Trophoblast cell (in vitro differentiated cells and primary cell): ENCODE data around the gene SLC38A11.

Experiments used
- DNase-seq, 2 donors: peaks; one replicate each; pipeline ENCODE4 v3.0.0-alpha.2; 2016
- H2AFZ ChIP-seq: 2 replicates; pipeline ENCODE4 v1.6.1; 2013; ENCODE audit warnings: low read length, moderate library complexity, mild to moderate bottlenecking; ENCODE audit not compliant: insufficient read depth, poor library complexity
- H2AK5ac ChIP-seq: 2 replicates; pipeline ENCODE4 v1.6.1; 2013; ENCODE audit warnings: mild to moderate bottlenecking, low read length
- H2BK120ac ChIP-seq: 2 replicates; pipeline ENCODE4 v1.6.1; 2013; ENCODE audit warnings: low read length, mild to moderate bottlenecking, moderate library complexity; ENCODE audit not compliant: insufficient read depth, poor library complexity
- H2BK12ac ChIP-seq: 2 replicates; pipeline ENCODE4 v1.6.1; 2013; ENCODE audit warnings: mild to moderate bottlenecking, low read length, moderate library complexity
- H2BK5ac ChIP-seq: 2 replicates; pipeline ENCODE4 v1.6.1; 2013; ENCODE audit warnings: low read length, low read depth, moderate library complexity, mild to moderate bottlenecking; ENCODE audit not compliant: poor library complexity
- H3K14ac ChIP-seq: 2 replicates; pipeline ENCODE4 v1.6.1; 2013; ENCODE audit warnings: mild to moderate bottlenecking, low read length
- H3K18ac ChIP-seq: 2 replicates; pipeline ENCODE4 v1.6.1; 2013; ENCODE audit warnings: mild to moderate bottlenecking, low read length
- H3K23ac ChIP-seq: 2 replicates; pipeline ENCODE4 v1.6.1; 2013; ENCODE audit warnings: low read length
- H3K27ac ChIP-seq: 2 replicates; pipeline ENCODE4 v1.5.1; 2013; ENCODE audit warnings: low read depth, mild to moderate bottlenecking, inconsistent platforms, low read length, moderate library complexity
- H3K27me3 ChIP-seq: 2 replicates; pipeline ENCODE4 v1.6.1; 2013; ENCODE audit warnings: inconsistent platforms, mild to moderate bottlenecking, low read length, moderate library complexity; ENCODE audit not compliant: insufficient read depth
- H3K36me3 ChIP-seq, 2 experiments: 1 replicate in 1 of 2; 2 replicates in 1 of 2; pipeline ENCODE4 v1.6.1; 2013; ENCODE audit warnings: low read length in 2 of 2, mild to moderate bottlenecking in 2 of 2, moderate library complexity in 1 of 2; ENCODE audit not compliant: insufficient read depth in 2 of 2, control insufficient read depth in 1 of 2
- H3K4ac ChIP-seq: 2 replicates; pipeline ENCODE4 v1.6.1; 2013; ENCODE audit warnings: low read depth, mild to moderate bottlenecking, low read length, moderate library complexity
- H3K4me1 ChIP-seq, 2 experiments: 1 replicate in 1 of 2; 2 replicates in 1 of 2; pipeline ENCODE4 v1.6.1; 2013; ENCODE audit warnings: low read length in 2 of 2, mild to moderate bottlenecking in 2 of 2, moderate library complexity in 1 of 2; ENCODE audit not compliant: insufficient read depth in 2 of 2, control insufficient read depth in 1 of 2
- H3K4me2 ChIP-seq: 2 replicates; pipeline ENCODE4 v1.6.1; 2013; ENCODE audit warnings: inconsistent platforms, mild to moderate bottlenecking, low read length, moderate library complexity
- H3K4me3 ChIP-seq: 2 replicates; pipeline ENCODE4 v1.5.1; 2013; ENCODE audit warnings: mild to moderate bottlenecking, low read depth, low read length, inconsistent platforms
- H3K79me1 ChIP-seq: one replicate; pipeline ENCODE4 v1.6.1; 2013; ENCODE audit warnings: low read length
- H3K79me2 ChIP-seq: 2 replicates; pipeline ENCODE4 v1.6.1; 2013; ENCODE audit warnings: low read length, mild to moderate bottlenecking; ENCODE audit not compliant: control insufficient read depth, insufficient read depth, poor library complexity
- H3K9ac ChIP-seq: 2 replicates; pipeline ENCODE4 v1.6.1; 2013; ENCODE audit warnings: mild to moderate bottlenecking, low read length
- H3K9me3 ChIP-seq: 2 replicates; pipeline ENCODE4 v1.6.1; 2013; ENCODE audit warnings: low read depth, mild to moderate bottlenecking, control low read depth, inconsistent platforms, low read length; ENCODE audit not compliant: insufficient read depth
- H4K12ac ChIP-seq: 2 replicates; pipeline ENCODE4 v1.6.1; 2013; ENCODE audit warnings: low read depth, mild to moderate bottlenecking, low read length, moderate library complexity
- H4K8ac ChIP-seq: 2 replicates; pipeline ENCODE4 v1.6.1; 2013; ENCODE audit warnings: low read depth, mild to moderate bottlenecking, low read length, moderate library complexity
- H4K91ac ChIP-seq: one replicate; pipeline ENCODE4 v1.6.1; 2013; ENCODE audit warnings: low read depth, mild to moderate bottlenecking, low read length, moderate library complexity
- WGBS: extraction: QIAGEN DNeasy Blood & Tissue Kit; methylation state at CpG from one replicate; pipeline ENCODE4 v1.1.7; 2013; ENCODE audit warnings: missing lambda C conversion rate; ENCODE audit not compliant: insufficient read length, insufficient coverage; ENCODE audit errors: extremely low coverage; 5-methylcytosine and 5-hydroxymethylcytosine counted together

SLC38A11 gene

GRCh38 chr2:164888592-164888991, 66.7 kb downstream of the SLC38A11 start:
- Histone ChIP-seq H3K27me3 (no peaks in the 10 kb centered on the region), H3K4me1 (no peaks in the 10 kb centered on the region), H3K4me2 (no peak overlapping the region), H3K4me3 (no peak overlapping the region), H2AK5ac (no peak overlapping the region), H3K27ac (no peak overlapping the region), H3K9me3 (no peaks in the 10 kb centered on the region), H3K23ac (no peak overlapping the region), H3K14ac (no peak overlapping the region), H3K79me2 (no peaks in the 10 kb centered on the region), H2BK5ac (no peak overlapping the region), H4K91ac (no peak overlapping the region), H2BK120ac (no peak overlapping the region), H2AFZ (no peak overlapping the region), H2BK12ac (no peak overlapping the region), H3K79me1 (no peaks in the 10 kb centered on the region), H3K9ac (no peak overlapping the region), H3K18ac (no peak overlapping the region), H4K8ac (no peak overlapping the region), H3K4ac (no peak overlapping the region), H4K12ac (no peak overlapping the region), H3K36me3 (no peaks in the 10 kb centered on the region)
- WGBS = no CpG with 5 or more reads among the region's 3 CpGs
- no peak for DNase-seq

GRCh38 chr2:164887434-164888144, 67.7 kb downstream of the SLC38A11 start:
- Histone ChIP-seq H3K4me2 (no peak overlapping the region), H3K79me2 (no peaks in the 10 kb centered on the region), H2BK5ac (no peak overlapping the region), H3K27me3 (no peaks in the 10 kb centered on the region), H3K36me3 (no peaks in the 10 kb centered on the region), H3K4ac (no peak overlapping the region), H3K9me3 (no peaks in the 10 kb centered on the region), H3K14ac (no peak overlapping the region), H2BK12ac (no peak overlapping the region), H3K27ac (no peak overlapping the region), H4K12ac (no peak overlapping the region), H3K4me3 (no peak overlapping the region), H3K4me1 (no peaks in the 10 kb centered on the region), H3K79me1 (no peaks in the 10 kb centered on the region), H3K9ac (no peak overlapping the region), H2AFZ (no peak overlapping the region), H3K23ac (no peak overlapping the region), H2BK120ac (no peak overlapping the region), H4K91ac (no peak overlapping the region), H2AK5ac (no peak overlapping the region), H4K8ac (no peak overlapping the region), H3K18ac (no peak overlapping the region)
- no CpG with 5 or more reads among the region's 4 CpGs for WGBS
- DNase-seq = no peak

GRCh38 chr2:164882276-164882675, 73.0 kb downstream of the SLC38A11 start:
- Histone ChIP-seq H3K18ac (no peak overlapping the region), H3K14ac (no peak overlapping the region), H3K79me1 (peaks cover 2% of the 10 kb centered on the region), H2AK5ac (no peak overlapping the region), H3K23ac (no peak overlapping the region), H3K4me1 (no peaks in the 10 kb centered on the region), H3K79me2 (peaks cover 2% of the 10 kb centered on the region), H2AFZ (no peak overlapping the region), H3K9ac (no peak overlapping the region), H2BK12ac (no peak overlapping the region), H3K9me3 (no peaks in the 10 kb centered on the region), H2BK120ac (no peak overlapping the region), H3K4me3 (no peak overlapping the region), H4K91ac (no peak overlapping the region), H2BK5ac (no peak overlapping the region), H4K12ac (no peak overlapping the region), H3K36me3 (no peaks in the 10 kb centered on the region), H4K8ac (no peak overlapping the region), H3K4ac (no peak overlapping the region), H3K27me3 (no peaks in the 10 kb centered on the region), H3K4me2 (no peak overlapping the region), H3K27ac (no peak overlapping the region)
- WGBS = no CpG with 5 or more reads among the region's 9 CpGs
- no peak for DNase-seq

GRCh38 chr2:164881524-164881923, 73.8 kb downstream of the SLC38A11 start:
- H3K4me2 ChIP-seq = no peak overlapping the region
- no peak overlapping the region for H2BK5ac ChIP-seq
- DNase-seq = no peak
- no peak overlapping the region for H4K12ac ChIP-seq
- no peaks in the 10 kb centered on the region for H3K27me3 ChIP-seq
- H3K23ac ChIP-seq = no peak overlapping the region
- H4K91ac ChIP-seq = no peak overlapping the region
- no peak overlapping the region for H2AK5ac ChIP-seq
- H3K4ac ChIP-seq = no peak overlapping the region
- H2BK120ac ChIP-seq = no peak overlapping the region
- H3K4me1 ChIP-seq = no peaks in the 10 kb centered on the region
- no peak overlapping the region for H3K14ac ChIP-seq
- no peak overlapping the region for H2AFZ ChIP-seq
- H3K9ac ChIP-seq = no peak overlapping the region
- H3K36me3 ChIP-seq = no peaks in the 10 kb centered on the region
- no peak overlapping the region for H3K18ac ChIP-seq
- no peaks in the 10 kb centered on the region for H3K9me3 ChIP-seq
- no peak overlapping the region for H3K4me3 ChIP-seq
- no CpG with 5 or more reads among the region's 1 CpG for WGBS
- no peak overlapping the region for H2BK12ac ChIP-seq
- H4K8ac ChIP-seq = no peak overlapping the region
- no peak overlapping the region for H3K27ac ChIP-seq
- peaks cover 3% of the 10 kb centered on the region for H3K79me1 ChIP-seq
- H3K79me2 ChIP-seq = peaks cover 2% of the 10 kb centered on the region
